OCI-LY7 (cell line): ENCODE results near the gene MEGF8. TPM values are rescaled to one million over a fixed set of nuclear protein-coding genes. Genes with fewer than 3 reads are reported as not detected.

ENCODE experiments used
- BruUV-seq: library from RNA; stranded (reverse); fragments of 400-500 nt; replicated peaks from 2 replicates; lab custom pipeline; 2021; lab: Mats Ljungman, UMichigan
- CTCF ChIA-PET: fragments of 300-600 bp; sonication (Branson Sonifier 250); formaldehyde crosslinking; loops from one replicate; lab custom pipeline; 2022; ENCODE audit warnings: antibody characterized with exemption; ENCODE audit not compliant: unreplicated experiment; lab: Charles Lee
- POLR2A ChIA-PET: fragments of 300-600 bp; sonication (Branson Sonifier 250); formaldehyde crosslinking; loops from one replicate; lab custom pipeline; 2022; ENCODE audit warnings: antibody characterized with exemption; lab: Charles Lee
- DNase-seq: peaks from one replicate; pipeline ENCODE4 v3.0.0-alpha.2; 2015; ENCODE audit warnings: low spot score
- H2AFZ ChIP-seq: fragments of 200-600 bp; sonication (generic), shearing (Covaris generic); 2 replicates; pipeline ENCODE4 v1.6.1; 2014; ENCODE audit warnings: mild to moderate bottlenecking, antibody characterized with exemption, low read length, moderate library complexity
- H3K27ac ChIP-seq: fragments of 200-600 bp; sonication (generic); 2 replicates; pipeline ENCODE4 v1.5.1; 2014; ENCODE audit warnings: mixed run types, low read depth, mild to moderate bottlenecking, moderate library complexity, low read length, inconsistent platforms; ENCODE audit not compliant: poor library complexity, severe bottlenecking
- H3K36me3 ChIP-seq: fragments of 200-600 bp; sonication (generic); 2 replicates; pipeline ENCODE4 v1.6.1; 2014; ENCODE audit warnings: mild to moderate bottlenecking, antibody characterized with exemption, low read length, moderate library complexity, mixed read lengths; ENCODE audit not compliant: insufficient read depth
- H3K4me1 ChIP-seq: fragments of 200-600 bp; sonication (generic); 2 replicates; pipeline ENCODE4 v1.5.1; 2014; ENCODE audit warnings: mild to moderate bottlenecking, low read length; ENCODE audit not compliant: insufficient read depth, poor library complexity, severe bottlenecking
- H3K4me2 ChIP-seq: fragments of 200-600 bp; sonication (generic); 2 replicates; pipeline ENCODE4 v1.6.1; 2014; ENCODE audit warnings: mild to moderate bottlenecking, low read length
- H3K4me3 ChIP-seq: fragments of 200-600 bp; sonication (generic); 2 replicates; pipeline ENCODE4 v1.5.1; 2014; ENCODE audit warnings: mild to moderate bottlenecking, low read depth, low read length; ENCODE audit not compliant: poor library complexity, severe bottlenecking
- H3K79me2 ChIP-seq: fragments of 200-600 bp; sonication (generic); 2 replicates; pipeline ENCODE4 v1.6.1; 2016; ENCODE audit warnings: low read depth, mild to moderate bottlenecking, low read length, moderate library complexity, mixed read lengths; ENCODE audit not compliant: insufficient read depth
- H3K9me2 ChIP-seq: fragments of 200-600 bp; sonication (generic); 2 replicates; pipeline ENCODE4 v1.6.1; 2016; ENCODE audit warnings: mild to moderate bottlenecking, low read length, mixed read lengths; ENCODE audit not compliant: insufficient read depth
- H3K9me3 ChIP-seq: fragments of 200-600 bp; sonication (generic); 2 replicates; pipeline ENCODE4 v1.6.1; 2014; ENCODE audit warnings: mild to moderate bottlenecking, mixed run types, low read length, mixed read lengths
- H4K20me1 ChIP-seq: fragments of 200-600 bp; sonication (generic); 2 replicates; pipeline ENCODE4 v1.6.1; 2014; ENCODE audit warnings: mild to moderate bottlenecking, antibody characterized with exemption, low read length, moderate library complexity, mixed read lengths; ENCODE audit not compliant: insufficient read depth
- CTCF ChIP-seq: fragments of 200-600 bp; sonication (generic); conservative IDR thresholded peaks from 2 replicates; pipeline ENCODE4 v1.5.1; 2014; ENCODE audit warnings: mild to moderate bottlenecking, antibody characterized with exemption, low read length, moderate library complexity, mixed read lengths
- EZH2phosphoT487 ChIP-seq: fragments of 200-600 bp; sonication (generic); IDR thresholded peaks from 2 replicates; pipeline ENCODE4 v1.6.1; 2018; ENCODE audit warnings: low read depth, borderline replicate concordance, mild to moderate bottlenecking, mixed run types, antibody characterized with exemption, low read length, moderate library complexity, mixed read lengths
- intact Hi-C: fragments of 100-400 bp; cut with micrococcal nuclease; formaldehyde crosslinking; loops from one replicate; pipeline ENCODE4 v1.10.0; 2022; ENCODE audit not compliant: unreplicated experiment
- total RNA-seq, 2 experiments: library from RNA; depleted of rRNA in 1 of 2; stranded (reverse); fragments of >200 nt in 1 of 2; shearing (Covaris generic) in 1 of 2; gene quantifications; 2 replicates each; pipeline ENCODE4 v1.2.3, GENCODE V29; 2014 to 2022

Gene MEGF8
- total RNA-seq, 2 experiments from 2014 or later, result 10.5 to 14.7 TPM

GRCh38 chr19:42374826-42375376, 49.5 kb downstream of the MEGF8 start:
- BruUV-seq, result no TSS peak
- no peak overlapping the region for H3K27ac ChIP-seq
- TF ChIP-seq EZH2phosphoT487 (no peak), CTCF (no peak)
- H3K4me2 ChIP-seq, result no peak overlapping the region
- intact Hi-C loops, result no loop called here
- CTCF ChIA-PET, result no interaction called here
- no peak overlapping the region for H3K4me3 ChIP-seq
- no peaks in the 10 kb centered on the region for H4K20me1 ChIP-seq
- POLR2A ChIA-PET, result no interaction called here
- no peaks in the 10 kb centered on the region for H3K9me2 ChIP-seq
- H3K4me1 ChIP-seq, result peaks cover 4% of the 10 kb centered on the region
- H3K79me2 ChIP-seq, result no peaks in the 10 kb centered on the region
- no peaks in the 10 kb centered on the region for H3K36me3 ChIP-seq
- DNase-seq, result no peak
- no peak overlapping the region for H2AFZ ChIP-seq
- H3K9me3 ChIP-seq, result no peaks in the 10 kb centered on the region

- Histone ChIP-seq H3K36me3 (no peaks in the 10 kb centered on the region), H2AFZ (no peak overlapping the region), H4K20me1 (no peaks in the 10 kb centered on the region), H3K9me3 (no peaks in the 10 kb centered on the region), H3K4me3 (no peak overlapping the region), H3K79me2 (no peaks in the 10 kb centered on the region), H3K27ac (no peak overlapping the region), H3K9me2 (no peaks in the 10 kb centered on the region), H3K4me1 (no peaks in the 10 kb centered on the region), H3K4me2 (no peak overlapping the region)
- no peak for DNase-seq
- BruUV-seq, result no TSS peak
- CTCF ChIA-PET, result no interaction called here
- POLR2A ChIA-PET, result no interaction called here
- intact Hi-C loops, result no loop called here
- TF ChIP-seq CTCF, result no peak
- no peak for TF ChIP-seq EZH2phosphoT487
Observed at GRCh38 chr19:42375415-42376176, 50.2 kb downstream of the MEGF8 start.

GRCh38 chr19:42376177-42376555, 50.7 kb downstream of the MEGF8 start:
- H3K36me3 ChIP-seq, result no peaks in the 10 kb centered on the region
- no peak overlapping the region for H3K27ac ChIP-seq
- intact Hi-C loops, result no loop called here
- H3K4me2 ChIP-seq, result no peak overlapping the region
- no peaks in the 10 kb centered on the region for H3K4me1 ChIP-seq
- no peak overlapping the region for H2AFZ ChIP-seq
- POLR2A ChIA-PET, result no interaction called here
- no TSS peak for BruUV-seq
- TF ChIP-seq EZH2phosphoT487, result no peak
- H4K20me1 ChIP-seq, result no peaks in the 10 kb centered on the region
- no peaks in the 10 kb centered on the region for H3K79me2 ChIP-seq
- CTCF ChIA-PET, result no interaction called here
- H3K9me3 ChIP-seq, result no peaks in the 10 kb centered on the region
- no peaks in the 10 kb centered on the region for H3K9me2 ChIP-seq
- DNase-seq, result no peak
- no peak overlapping the region for H3K4me3 ChIP-seq
